CD4-positive, CD25-positive, alpha-beta regulatory T cell (primary cell): ENCODE data around the gene FEM1B. TPM values are rescaled to one million over a fixed set of nuclear protein-coding genes. Genes with fewer than 3 reads are reported as not detected.
"Not testable (repeated sequence)": the region's sequence is repeated elsewhere in the genome, so short reads cannot be mapped to it uniquely, and the experiment has no call there.

Source experiments
- ATAC-seq, 2 donors: fragments of 150-1000 bp; cut with Tn5 transposase; one replicate each; pipeline ENCODE4 v1.10.0; 2021; ENCODE audit warnings: low read depth in 2 of 2, moderate number of reproducible peaks in 2 of 2, moderate library complexity in 1 of 2
- DNase-seq, 3 donors: peaks; one replicate each; pipeline versions ENCODE4 v3.0.0 to v3.0.0-alpha.2; 2012 to 2022; ENCODE audit warnings: mixed read lengths in 1 of 3
- H3K27ac ChIP-seq: one replicate; pipeline ENCODE4 v1.7.0; 2013; ENCODE audit warnings: mild to moderate bottlenecking, low read length; ENCODE audit not compliant: insufficient read depth, poor library complexity, severe bottlenecking
- H3K27me3 ChIP-seq: one replicate; pipeline ENCODE4 v1.7.0; 2013; ENCODE audit warnings: low read length; ENCODE audit not compliant: control insufficient read depth, insufficient read depth
- H3K36me3 ChIP-seq: one replicate; pipeline ENCODE4 v1.7.0; 2013; ENCODE audit warnings: mild to moderate bottlenecking, low read length, moderate library complexity; ENCODE audit not compliant: control insufficient read depth, insufficient read depth
- H3K4me1 ChIP-seq: 2 replicates; pipeline ENCODE4 v1.7.0; 2013; ENCODE audit warnings: mild to moderate bottlenecking, low read length; ENCODE audit not compliant: insufficient read depth, control insufficient read depth, poor library complexity, severe bottlenecking
- H3K4me3 ChIP-seq: one replicate; pipeline ENCODE4 v1.7.0; 2013; ENCODE audit warnings: low read depth, mild to moderate bottlenecking, low read length, moderate library complexity
- H3K9me3 ChIP-seq, 2 experiments: 1 replicate in 1 of 2; 2 replicates in 1 of 2; pipeline ENCODE4 v1.7.0; 2013; ENCODE audit warnings: low read length in 2 of 2, mild to moderate bottlenecking in 1 of 2, moderate library complexity in 1 of 2; ENCODE audit not compliant: control insufficient read depth in 2 of 2
- H3K27ac Mint-ChIP-seq, 3 donors: one replicate each; pipeline ENCODE4 v1.8.0; 2020 to 2022; ENCODE audit warnings: mild to moderate bottlenecking in 3 of 3, mixed read lengths in 3 of 3, moderate library complexity in 2 of 3
- H3K27me3 Mint-ChIP-seq: one replicate; pipeline ENCODE4 v1.8.0; 2022; ENCODE audit warnings: mild to moderate bottlenecking, mixed read lengths
- H3K36me3 Mint-ChIP-seq: one replicate; pipeline ENCODE4 v1.8.0; 2020; ENCODE audit warnings: mixed read lengths
- H3K4me1 Mint-ChIP-seq, 4 donors: one replicate each; pipeline ENCODE4 v1.8.0; 2020 to 2022; ENCODE audit warnings: mixed read lengths in 4 of 4, mild to moderate bottlenecking in 1 of 4
- H3K4me3 Mint-ChIP-seq, 4 donors: one replicate each; pipeline ENCODE4 v1.8.0; 2020 to 2022; ENCODE audit warnings: mild to moderate bottlenecking in 4 of 4, mixed read lengths in 4 of 4, moderate library complexity in 3 of 4
- H3K9me3 Mint-ChIP-seq, 7 donors: one replicate each; pipeline ENCODE4 v1.8.0; 2020 to 2022; ENCODE audit warnings: mixed read lengths in 7 of 7, mild to moderate bottlenecking in 3 of 7, moderate library complexity in 2 of 7
- polyA plus RNA-seq, 4 donors: library from polyadenylated mRNA; unstranded; fragments of 300-500 nt; fragmentation: Illumina TruSeq; gene quantifications; one replicate each; pipeline ENCODE4 v1.2.3, GENCODE V29; 2021
- total RNA-seq: library from RNA; stranded (reverse); gene quantifications from one replicate; pipeline ENCODE4 v1.2.3, GENCODE V29; 2022

Gene FEM1B
- total and polyA plus RNA-seq, 5 donors from 2014 or later, result 15.7 to 55.2 (median 16.9) TPM

DNA sequence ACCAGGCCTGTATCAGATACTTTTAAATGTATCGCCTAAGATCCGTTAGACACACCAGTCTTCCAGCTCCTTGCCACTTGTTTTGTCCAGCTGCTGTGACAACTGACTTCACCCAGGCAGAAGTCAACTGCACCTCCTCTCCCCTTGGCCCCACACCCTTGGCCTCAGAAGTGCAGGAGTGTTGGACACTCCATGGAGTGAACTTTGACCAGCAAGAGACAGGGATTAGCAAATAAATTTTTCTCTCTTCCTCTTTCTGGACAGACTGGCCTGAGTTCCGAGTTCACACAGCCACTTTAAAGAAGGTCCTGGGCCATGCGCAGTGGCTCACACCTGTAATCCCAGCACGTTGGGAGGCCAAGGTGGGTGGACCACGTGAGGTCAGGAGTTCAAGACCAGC, 45.1 kb upstream of the FEM1B start:
- no peaks in the 10 kb centered on the region for H3K9me3 ChIP-seq
- H3K27me3 Mint-ChIP-seq, result peaks cover 14% of the 10 kb centered on the region
- H3K4me1 Mint-ChIP-seq, result peaks cover 0 to 28% (median 20%) of the 10 kb centered on the region in 4 donors
- H3K27ac ChIP-seq, result no peak overlapping the region
- no peak overlapping the region for H3K4me3 ChIP-seq
- no peak overlapping the region for H3K27ac Mint-ChIP-seq
- DNase-seq (no peak), ATAC-seq (no peak)
- H3K4me3 Mint-ChIP-seq, result peak overlapping the region in 1 of 4 donors; percentile 35
- H3K36me3 ChIP-seq, result no peaks in the 10 kb centered on the region
- no peaks in the 10 kb centered on the region for H3K9me3 Mint-ChIP-seq
- no peaks in the 10 kb centered on the region for H3K27me3 ChIP-seq
- H3K4me1 ChIP-seq, result peaks cover 24% of the 10 kb centered on the region
- H3K36me3 Mint-ChIP-seq, result no peaks in the 10 kb centered on the region

DNA sequence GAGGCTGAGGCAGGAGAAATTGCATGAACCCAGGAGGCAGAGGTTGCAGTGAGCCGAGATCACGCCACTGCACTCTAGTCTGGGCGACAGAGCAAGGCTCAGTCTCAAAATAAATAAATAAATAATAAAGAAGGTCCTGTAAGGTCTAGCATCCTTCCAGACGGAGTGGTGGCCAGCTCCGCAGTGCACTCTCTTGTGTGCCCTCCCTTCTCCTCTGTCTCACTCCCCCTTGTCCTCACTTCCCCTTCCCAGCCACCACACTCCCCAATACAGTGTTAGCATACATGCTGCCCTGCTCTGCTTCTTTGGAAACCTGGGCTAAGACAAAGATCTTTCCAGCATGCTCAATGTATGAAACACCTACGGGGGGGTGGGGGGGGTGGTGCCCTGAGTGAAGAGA, 44.6 kb upstream of the FEM1B start:
- Mint-ChIP-seq H3K27ac (no peak overlapping the region), H3K36me3 (no peaks in the 10 kb centered on the region), H3K4me1 (peaks cover 0 to 23% (median 15%) of the 10 kb centered on the region in 4 donors), H3K4me3 (peak overlapping the region in 1 of 4 donors; percentile 56), H3K27me3 (peaks cover 14% of the 10 kb centered on the region), H3K9me3 (no peaks in the 10 kb centered on the region)
- Histone ChIP-seq H3K4me3 (no peak overlapping the region), H3K9me3 (no peaks in the 10 kb centered on the region), H3K4me1 (peaks cover 19% of the 10 kb centered on the region), H3K27me3 (no peaks in the 10 kb centered on the region), H3K36me3 (no peaks in the 10 kb centered on the region), H3K27ac (no peak overlapping the region)
- DNase-seq (no peak), ATAC-seq (no peak)

DNA sequence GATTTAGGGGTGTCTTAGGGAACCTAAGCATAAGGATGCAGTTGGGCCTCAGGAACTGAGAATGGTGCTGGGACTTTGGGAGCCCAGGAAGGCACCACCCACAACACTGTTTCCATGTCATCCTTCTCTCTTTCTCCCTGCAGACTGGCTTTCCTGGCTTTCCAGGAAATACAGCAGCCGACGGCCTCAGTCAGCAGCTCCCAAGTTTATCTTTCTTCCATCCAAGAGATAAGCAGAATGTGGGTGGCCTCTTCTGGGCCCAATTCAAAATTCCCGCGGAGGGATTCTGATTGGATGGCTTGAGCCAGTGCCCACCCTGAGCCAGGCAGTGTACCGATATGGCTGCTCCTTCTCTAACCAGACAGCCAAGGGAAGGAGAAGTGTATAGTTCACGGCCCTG, 43.5 kb upstream of the FEM1B start:
- Mint-ChIP-seq H3K4me3 (peak overlapping the region in 1 of 4 donors; percentile 44), H3K27me3 (peaks cover 21% of the 10 kb centered on the region), H3K27ac (peak overlapping the region in 1 of 3 donors; percentile 32), H3K9me3 (no peaks in the 10 kb centered on the region), H3K4me1 (peaks cover 0 to 13% (median 6%) of the 10 kb centered on the region in 4 donors), H3K36me3 (no peaks in the 10 kb centered on the region)
- no peaks in the 10 kb centered on the region for H3K27me3 ChIP-seq
- no peak overlapping the region for H3K27ac ChIP-seq
- no peaks in the 10 kb centered on the region for H3K9me3 ChIP-seq
- no peak overlapping the region for H3K4me3 ChIP-seq
- H3K4me1 ChIP-seq, result peaks cover 8% of the 10 kb centered on the region
- H3K36me3 ChIP-seq, result no peaks in the 10 kb centered on the region
- ATAC-seq (no peak), DNase-seq (no peak)

DNA sequence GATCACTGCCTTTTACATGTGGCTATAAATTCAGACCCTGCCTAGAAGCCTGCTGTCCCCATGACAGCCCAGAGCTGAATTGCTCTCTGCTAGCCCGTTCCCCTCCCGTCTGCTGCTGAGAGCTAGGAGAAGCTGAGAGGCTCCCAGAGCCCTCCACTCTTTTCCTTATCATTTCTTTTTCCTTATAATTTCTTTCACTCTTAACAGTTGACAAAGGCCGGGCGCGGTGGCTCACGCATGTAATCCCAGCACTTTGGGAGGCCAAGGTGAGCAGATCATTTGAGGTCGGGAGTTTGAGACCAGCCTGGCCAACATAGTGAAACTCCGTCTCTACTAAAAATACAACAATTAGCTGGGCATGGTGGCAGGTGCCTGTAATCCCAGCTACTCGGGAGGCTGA, 43.0 kb upstream of the FEM1B start:
- H3K27me3 ChIP-seq, H3K27ac ChIP-seq, H3K36me3 ChIP-seq, DNase-seq, H3K4me3 ChIP-seq, ATAC-seq, H3K36me3 Mint-ChIP-seq, H3K9me3 ChIP-seq, H3K4me1 ChIP-seq, H3K27ac Mint-ChIP-seq, H3K9me3 Mint-ChIP-seq: not testable (repeated sequence)
- H3K4me1 Mint-ChIP-seq, result peaks cover 0 to 13% (median 6%) of the 10 kb centered on the region in 4 donors
- H3K4me3 Mint-ChIP-seq, result peak overlapping the region in 1 of 4 donors; percentile 11
- peaks cover 21% of the 10 kb centered on the region for H3K27me3 Mint-ChIP-seq

DNA sequence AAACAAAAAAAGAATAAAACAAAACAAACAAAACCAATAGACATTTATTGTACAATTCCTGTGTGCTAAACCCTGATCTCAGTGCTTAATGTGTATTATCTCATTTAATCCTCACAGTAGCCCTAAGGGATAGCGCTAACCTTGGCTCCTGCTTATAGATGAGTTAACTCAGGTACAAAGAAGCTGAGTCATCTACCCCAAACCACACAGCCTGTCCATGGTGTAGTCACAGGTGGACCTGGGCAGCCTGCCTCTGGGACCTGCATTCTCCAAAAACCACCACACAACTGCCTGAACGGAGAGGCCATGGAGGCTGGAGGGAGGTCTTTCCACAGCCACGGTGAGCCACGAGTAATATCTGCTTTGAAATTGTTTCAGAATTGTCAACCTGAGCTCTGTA, 42.5 kb upstream of the FEM1B start:
- H3K36me3 Mint-ChIP-seq, result no peaks in the 10 kb centered on the region
- no peak overlapping the region for H3K27ac Mint-ChIP-seq
- H3K27me3 ChIP-seq, result no peaks in the 10 kb centered on the region
- H3K4me3 Mint-ChIP-seq, result no peak overlapping the region
- H3K4me1 ChIP-seq, result peaks cover 4% of the 10 kb centered on the region
- H3K36me3 ChIP-seq, result no peaks in the 10 kb centered on the region
- no peak overlapping the region for H3K4me3 ChIP-seq
- no peak for ATAC-seq
- no peaks in the 10 kb centered on the region for H3K9me3 Mint-ChIP-seq
- no peaks in the 10 kb centered on the region for H3K9me3 ChIP-seq
- peaks cover 0 to 10% (median 3%) of the 10 kb centered on the region in 4 donors for H3K4me1 Mint-ChIP-seq
- no peak overlapping the region for H3K27ac ChIP-seq
- peaks cover 21% of the 10 kb centered on the region for H3K27me3 Mint-ChIP-seq
- no peak for DNase-seq

DNA sequence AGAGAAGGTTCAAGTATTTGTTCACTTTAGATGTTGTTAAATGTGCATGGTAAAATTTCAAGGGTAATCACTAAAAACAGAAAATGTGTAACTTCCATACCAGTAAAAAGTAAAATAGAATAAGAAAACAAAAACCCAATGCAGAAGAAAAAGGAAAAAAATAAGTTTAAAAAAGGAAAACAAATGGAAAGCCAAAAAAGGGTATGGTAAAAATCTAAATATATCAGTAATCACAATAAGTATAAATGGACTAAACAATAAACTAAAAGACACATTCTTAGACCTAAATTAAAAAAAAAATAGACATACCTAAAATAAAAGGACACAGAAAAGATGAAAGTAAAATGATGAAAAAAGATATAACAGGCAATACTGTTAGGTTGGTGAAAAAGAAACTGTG, 38.5 kb upstream of the FEM1B start:
- Mint-ChIP-seq H3K9me3 (peaks cover 0 to 17% (median 2%) of the 10 kb centered on the region in 7 donors), H3K27ac (no peak overlapping the region), H3K4me1 (no peaks in the 10 kb centered on the region), H3K4me3 (no peak overlapping the region), H3K36me3 (no peaks in the 10 kb centered on the region), H3K27me3 (peaks cover 24% of the 10 kb centered on the region)
- H3K27me3 ChIP-seq, result no peaks in the 10 kb centered on the region
- no peak overlapping the region for H3K4me3 ChIP-seq
- H3K36me3 ChIP-seq, result no peaks in the 10 kb centered on the region
- no peak for ATAC-seq
- H3K27ac ChIP-seq, result no peak overlapping the region
- no peak for DNase-seq
- peaks cover 1 to 8% of the 10 kb centered on the region in 2 experiments for H3K9me3 ChIP-seq
- H3K4me1 ChIP-seq, result no peaks in the 10 kb centered on the region

DNA sequence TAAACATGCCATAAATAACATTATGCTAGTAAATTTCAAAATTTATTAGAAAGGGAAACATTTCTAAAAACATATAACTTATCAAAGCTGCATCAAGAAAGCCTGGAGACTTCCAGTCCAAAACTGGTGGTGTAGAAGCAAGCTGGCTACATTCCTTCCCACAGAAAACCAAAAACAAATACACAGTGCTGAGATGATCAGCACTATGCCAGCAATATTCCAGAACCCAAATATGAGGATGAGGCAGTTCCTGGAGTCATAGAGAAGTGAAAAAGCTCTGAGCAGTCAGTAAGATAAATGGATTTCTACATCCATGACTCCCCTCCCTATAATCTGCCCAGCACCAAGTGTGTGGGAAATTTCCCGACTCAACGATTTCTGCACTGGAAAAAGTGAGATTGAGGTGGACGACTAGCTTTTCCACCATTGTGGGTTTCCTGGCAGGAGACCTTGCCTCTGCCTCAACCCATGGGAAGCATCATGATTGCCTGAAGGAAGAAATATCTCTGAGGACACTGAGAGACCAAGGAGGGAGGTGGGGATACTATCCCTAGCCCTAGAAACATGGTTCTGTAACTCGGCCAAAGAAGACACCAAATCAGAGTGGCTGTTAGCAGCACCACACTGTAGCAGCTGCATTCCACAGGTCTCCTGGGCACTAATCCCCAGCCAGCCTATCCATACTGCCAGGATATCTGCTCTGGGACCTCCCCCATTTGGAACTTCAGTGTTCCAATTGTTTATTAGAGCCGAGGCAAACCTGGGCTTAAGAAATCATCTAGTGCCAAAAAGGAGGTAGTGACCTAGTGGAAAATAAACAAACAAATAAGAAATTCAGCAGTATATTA, 36.2 kb upstream of the FEM1B start:
- no peaks in the 10 kb centered on the region for H3K36me3 Mint-ChIP-seq
- ATAC-seq (no peak), DNase-seq (no peak)
- no peaks in the 10 kb centered on the region for H3K4me1 ChIP-seq
- no peaks in the 10 kb centered on the region for H3K27me3 ChIP-seq
- H3K4me1 Mint-ChIP-seq, result no peaks in the 10 kb centered on the region
- H3K27me3 Mint-ChIP-seq, result peaks cover 32% of the 10 kb centered on the region
- peaks cover 0 to 25% (median 6%) of the 10 kb centered on the region in 7 donors for H3K9me3 Mint-ChIP-seq
- no peak overlapping the region for H3K4me3 ChIP-seq
- H3K27ac ChIP-seq, result no peak overlapping the region
- no peaks in the 10 kb centered on the region for H3K36me3 ChIP-seq
- no peak overlapping the region for H3K27ac Mint-ChIP-seq
- no peak overlapping the region for H3K4me3 Mint-ChIP-seq
- H3K9me3 ChIP-seq, result peaks cover 12 to 18% of the 10 kb centered on the region in 2 experiments

DNA sequence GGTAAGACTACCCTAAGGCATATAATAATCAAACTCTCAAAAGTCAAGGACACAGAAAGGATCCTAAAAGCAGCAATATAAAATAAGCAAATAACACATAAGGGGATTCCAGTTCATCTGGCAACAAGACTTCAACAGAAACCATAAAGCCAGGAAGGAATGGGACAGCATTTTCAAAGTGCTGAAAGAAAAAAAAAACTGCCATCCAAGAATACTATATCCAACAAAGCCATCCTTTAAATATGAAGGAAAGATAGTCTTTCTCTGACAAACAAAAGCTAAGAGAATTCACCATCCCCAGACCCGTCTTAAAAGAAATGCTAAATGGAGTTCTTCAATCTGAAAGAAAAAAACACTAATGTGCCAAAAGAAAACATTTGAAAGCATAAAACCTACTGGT, 33.3 kb upstream of the FEM1B start:
- Histone ChIP-seq H3K9me3 (peaks cover 12 to 18% of the 10 kb centered on the region in 2 experiments), H3K36me3 (no peaks in the 10 kb centered on the region), H3K4me1 (no peaks in the 10 kb centered on the region), H3K4me3 (no peak overlapping the region), H3K27me3 (no peaks in the 10 kb centered on the region), H3K27ac (no peak overlapping the region)
- no peaks in the 10 kb centered on the region for H3K36me3 Mint-ChIP-seq
- peaks cover 45% of the 10 kb centered on the region for H3K27me3 Mint-ChIP-seq
- H3K4me3 Mint-ChIP-seq, result no peak overlapping the region
- no peak for DNase-seq
- no peaks in the 10 kb centered on the region for H3K4me1 Mint-ChIP-seq
- H3K27ac Mint-ChIP-seq, result no peak overlapping the region
- ATAC-seq, result no peak
- H3K9me3 Mint-ChIP-seq, result peaks cover 0 to 25% (median 7%) of the 10 kb centered on the region in 7 donors
